ENCODE measurements around the gene MPZL2.

MPZL2 gene

DNA sequence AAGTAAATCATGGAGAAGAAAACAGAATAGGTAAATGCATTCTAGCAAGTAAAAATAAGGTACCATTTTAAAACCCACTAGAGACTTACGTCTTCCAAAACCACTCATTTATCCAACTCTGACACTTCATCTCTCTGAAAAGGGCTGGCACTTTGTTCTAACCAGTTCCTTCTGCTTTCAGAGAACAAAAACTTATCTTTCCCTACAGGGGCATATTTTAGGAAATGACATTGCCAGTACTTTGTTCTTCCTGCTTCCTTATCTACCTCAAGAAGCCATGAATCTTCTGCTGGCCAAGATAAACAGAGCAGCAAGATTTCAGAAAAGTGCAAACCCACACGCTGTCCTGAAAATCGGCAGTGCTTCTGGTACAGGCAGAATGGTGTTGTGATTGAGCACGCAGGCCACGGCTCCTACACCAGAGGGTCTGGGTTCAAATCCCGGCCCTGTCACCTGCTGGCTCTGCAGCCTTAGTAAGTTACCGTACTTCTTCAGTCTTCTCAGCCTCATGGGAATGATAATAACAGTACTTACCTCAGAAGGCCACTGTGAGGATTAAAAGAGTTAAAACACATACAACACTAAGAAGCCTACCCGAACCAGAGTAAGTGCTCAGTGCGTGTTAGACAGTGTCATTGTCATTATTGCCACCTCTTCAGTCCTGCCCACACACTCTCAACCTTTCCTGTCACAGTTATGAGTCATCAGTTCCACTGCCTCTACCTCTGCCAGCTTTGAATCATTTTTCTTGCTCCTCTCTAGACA is 22.9 kb downstream of the MPZL2 start:
- peak; percentile 93 for DNase-seq

- DNase-seq: peak; percentile 22
Observed at GRCh38 chr11:118239509-118240205, 24.4 kb downstream of the MPZL2 start.

- DNase-seq: peak; percentile 62
Observed at GRCh38 chr11:118238929-118239328, 25.2 kb downstream of the MPZL2 start.

- peak; percentile 73 for DNase-seq
Observed at GRCh38 chr11:118238421-118238820, 25.7 kb downstream of the MPZL2 start.

DNA sequence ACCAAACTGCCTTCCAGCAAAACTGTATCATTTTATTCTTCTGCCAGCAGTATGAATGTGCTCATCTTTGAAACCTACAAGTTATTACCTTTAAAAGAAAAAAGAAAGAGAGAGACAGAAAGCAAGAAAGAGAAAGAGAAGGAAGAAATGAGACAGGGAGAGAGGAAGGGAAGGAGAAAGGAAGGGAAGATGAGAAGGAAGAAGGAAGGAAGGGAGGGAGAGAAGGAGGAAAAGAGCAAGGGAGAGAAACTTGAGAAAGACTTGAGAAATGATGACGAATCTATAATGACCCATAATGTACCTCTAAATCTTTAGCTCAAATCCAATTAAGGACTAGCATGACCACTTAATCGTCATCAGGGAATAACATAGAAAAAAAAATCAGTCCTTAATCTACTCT is 27.9 kb downstream of the MPZL2 start:
- DNase-seq: no peak

- DNase-seq: no peak
Observed at GRCh38 chr11:118234833-118235232, 29.3 kb downstream of the MPZL2 start.

DNA sequence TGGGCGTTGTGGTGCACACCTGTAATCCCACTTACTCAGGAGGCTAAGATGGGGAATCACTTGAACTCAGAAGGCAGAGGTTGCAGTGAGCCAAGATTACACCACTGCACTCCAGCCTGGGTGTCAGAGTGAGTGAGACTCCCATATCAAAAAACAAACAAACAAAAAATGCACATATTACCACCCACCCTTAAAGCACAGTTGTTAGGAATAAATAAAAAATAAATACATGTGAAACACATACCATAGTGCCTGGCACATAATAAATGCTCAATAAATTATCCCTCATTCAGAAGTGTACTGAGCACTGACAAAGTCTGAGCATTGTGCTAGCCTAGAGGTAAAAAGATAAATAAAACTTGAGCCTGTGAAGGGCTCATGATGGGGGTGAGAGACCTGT is 30.2 kb downstream of the MPZL2 start:
- no peak for DNase-seq

DNA sequence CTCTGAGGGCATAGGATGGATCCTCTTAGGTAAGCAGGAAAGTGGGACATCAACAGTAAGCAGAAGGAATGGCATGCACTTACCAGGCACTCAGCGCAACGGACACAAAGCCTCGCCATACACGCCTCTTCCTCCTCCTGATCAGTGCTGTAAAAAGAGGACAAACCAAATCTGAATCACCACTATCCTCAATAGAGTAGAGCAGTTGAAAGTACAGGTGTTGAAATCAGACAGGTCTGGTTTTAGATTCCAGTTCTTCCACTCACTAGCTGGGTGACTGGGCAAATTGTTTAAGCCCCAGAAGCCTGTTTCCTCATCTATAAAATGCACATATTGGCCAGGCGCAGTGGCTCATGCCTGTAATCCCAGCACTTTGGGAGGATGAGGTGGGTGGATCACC is 30.7 kb downstream of the MPZL2 start:
- no peak for DNase-seq

DNA sequence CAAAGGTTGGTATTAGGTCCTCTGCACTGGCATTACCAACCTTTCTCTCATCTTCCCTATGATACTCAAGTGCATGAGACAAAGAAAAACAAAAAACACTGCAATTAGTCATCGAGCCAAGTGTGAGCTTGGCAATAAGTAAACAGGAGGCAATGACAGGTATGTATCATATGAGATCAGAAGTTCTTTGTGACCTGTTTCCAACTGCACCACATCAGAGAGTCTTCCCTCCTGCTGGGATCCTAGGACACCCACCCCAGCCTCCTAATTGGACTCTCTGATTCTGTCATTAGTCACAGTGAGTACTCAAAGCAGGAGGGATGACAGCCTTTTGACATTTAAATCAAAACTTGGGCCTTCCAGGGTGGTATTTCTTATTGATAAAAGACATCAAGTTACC is 31.4 kb downstream of the MPZL2 start:
- DNase-seq: no peak

DNA sequence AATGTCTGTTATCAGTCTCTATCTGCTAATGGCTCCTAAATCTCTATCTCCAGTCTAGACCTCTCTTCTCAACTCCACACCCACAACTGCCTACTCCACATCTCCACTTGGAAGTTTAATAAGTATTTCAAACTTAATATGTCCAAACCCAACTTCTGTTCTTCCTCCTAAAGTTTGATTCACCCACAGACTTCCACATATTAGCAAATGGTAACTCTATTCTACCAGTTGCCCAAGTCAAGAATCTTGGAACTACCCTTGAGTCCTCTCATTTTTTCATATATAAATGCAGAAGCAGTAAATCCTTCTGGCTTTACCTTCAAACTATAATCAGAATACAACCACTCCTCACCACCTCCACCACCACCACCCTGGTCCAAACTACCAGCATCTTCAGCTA is 32.6 kb downstream of the MPZL2 start:
- no peak for DNase-seq

DNA sequence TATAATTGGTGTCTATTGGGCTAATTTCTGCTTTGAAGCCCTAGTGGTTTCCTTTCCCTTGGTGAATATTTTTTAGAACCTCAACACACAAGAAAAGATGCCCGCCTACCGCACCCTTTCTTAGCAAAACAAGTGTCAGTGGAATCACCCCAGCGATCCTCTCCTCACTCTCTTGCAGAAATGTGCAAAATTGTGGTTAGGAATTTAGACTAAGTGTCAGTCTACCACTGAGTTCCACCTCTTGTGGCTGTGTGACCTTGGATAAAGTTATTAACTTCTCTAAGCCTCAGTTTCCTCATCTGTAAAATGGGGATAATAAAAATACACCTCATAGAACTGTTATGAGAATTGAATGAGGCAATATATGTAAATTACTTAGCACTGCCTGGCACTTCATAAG is 34.0 kb downstream of the MPZL2 start:
- DNase-seq: no peak

GRCh38 chr11:118229274-118229847 is 34.7 kb downstream of the MPZL2 start:
- peak; percentile 55 for DNase-seq

- DNase-seq: peak; percentile 90
Observed at GRCh38 chr11:118227865-118228785, 36.0 kb downstream of the MPZL2 start.

GRCh38 chr11:118226781-118227180 is 37.3 kb downstream of the MPZL2 start:
- DNase-seq: peak; percentile 64

GRCh38 chr11:118226296-118226695 is 37.8 kb downstream of the MPZL2 start:
- peak; percentile 89 for DNase-seq

DNA sequence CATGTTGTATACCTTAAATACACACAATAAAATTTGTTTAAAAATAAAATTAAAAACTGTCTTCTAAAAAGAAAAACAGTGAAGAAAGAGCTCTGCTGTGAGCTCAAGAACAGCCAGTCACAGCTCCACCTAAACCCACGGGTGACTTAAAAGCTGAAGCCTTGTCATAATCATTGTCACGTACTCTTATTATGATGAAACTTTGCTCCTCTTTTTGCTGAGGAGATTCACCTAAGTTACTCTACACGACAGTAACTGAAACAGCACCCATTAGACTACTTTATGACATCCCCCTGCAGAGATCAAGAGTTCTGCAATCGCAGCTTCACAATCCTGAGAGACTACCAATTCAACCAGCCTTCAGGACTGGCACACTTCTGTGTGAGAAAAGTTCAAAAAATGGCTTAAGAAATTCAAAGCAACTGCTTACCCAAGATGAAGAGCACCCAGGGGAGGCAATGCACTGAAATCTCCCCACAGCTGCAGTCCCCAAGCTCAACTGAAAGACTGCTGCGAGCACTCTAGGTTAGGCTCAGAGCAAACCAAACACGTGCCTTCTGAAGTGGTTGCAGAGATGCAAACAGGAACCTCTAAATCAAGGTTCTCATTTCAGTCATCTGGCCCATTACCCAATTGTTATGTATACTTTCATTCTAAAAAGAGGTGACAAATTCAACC is 39.4 kb downstream of the MPZL2 start, which contains the start of gene JAML:
Gene JAML (minus strand): TSS at position 501 of the 678 bp plus-strand sequence. CDS start 10,145 bp downstream, outside the sequence.
- DNase-seq: peak; percentile 78

DNA sequence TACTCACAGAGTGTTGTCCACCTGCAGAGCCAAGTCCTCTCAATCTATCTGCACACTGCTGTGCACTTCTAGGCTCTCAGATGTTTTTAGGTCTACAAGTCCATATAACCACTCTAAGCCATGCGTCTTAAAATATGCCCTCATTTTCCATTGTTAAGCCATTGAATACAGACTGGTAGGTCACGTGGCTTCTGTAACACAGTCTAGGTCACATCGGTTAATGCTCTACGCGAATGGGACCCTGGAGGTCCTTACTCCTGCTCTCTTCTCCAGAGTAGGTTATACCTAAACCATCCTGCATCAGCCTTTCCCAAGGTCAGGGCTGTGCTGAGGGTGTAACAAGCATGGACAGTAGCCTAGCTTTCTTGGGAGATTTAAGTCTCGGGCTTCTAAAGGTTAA is 40.1 kb downstream of the MPZL2 start:
- no peak for DNase-seq

- DNase-seq: no peak
Observed at GRCh38 chr11:118223570-118223969, 40.5 kb downstream of the MPZL2 start.

DNA sequence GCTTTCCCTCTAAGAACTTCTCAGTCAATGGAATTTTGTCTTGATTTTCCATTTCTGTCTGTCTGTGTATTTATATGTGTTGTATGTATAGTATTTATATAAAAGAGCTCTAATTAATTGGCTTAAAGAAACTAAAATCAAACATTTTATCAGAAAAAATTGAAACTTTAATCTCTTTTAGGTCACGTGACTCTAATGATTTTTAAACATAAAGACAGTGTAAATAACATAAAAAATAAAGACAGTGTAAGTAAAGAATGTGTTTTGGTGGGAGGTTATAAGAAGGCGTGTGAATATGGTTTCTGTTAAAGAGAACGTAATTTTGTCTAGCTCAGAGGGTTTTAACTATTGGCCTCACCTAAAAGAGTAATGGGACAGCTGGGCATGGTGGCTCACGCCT is 41.7 kb downstream of the MPZL2 start:
- DNase-seq: no peak

GRCh38 chr11:118221419-118221818 is 42.7 kb downstream of the MPZL2 start:
- DNase-seq: no peak

- no peak for DNase-seq
Observed at GRCh38 chr11:118219732-118220131, 44.4 kb downstream of the MPZL2 start.

GRCh38 chr11:118219244-118219643 is 44.9 kb downstream of the MPZL2 start:
- no peak for DNase-seq
